ENCODE results near the gene CCSER1. TPM values are rescaled to one million over a fixed set of nuclear protein-coding genes. Genes with fewer than 3 reads are reported as not detected.

CCSER1 gene
- total and polyA plus RNA-seq, 4 donors: 0.18 to 2.3 (median 1.2) TPM

GRCh38 chr4:90876296-90876695, 749.1 kb downstream of the CCSER1 start:
- Histone ChIP-seq H3K4me1 (ENCODE audit: control insufficient read depth in 4 of 4, insufficient read depth in 4 of 4, low read length in 3 of 4) (no peaks in the 10 kb centered on the region), H3K27me3 (ENCODE audit: control insufficient read depth in 4 of 4, insufficient read depth in 4 of 4, low read length in 3 of 4) (no peaks in the 10 kb centered on the region), H3K4me3 (ENCODE audit: low read depth in 1 of 3, low read length in 3 of 3) (no peak overlapping the region), H3K36me3 (ENCODE audit: control insufficient read depth in 4 of 4, insufficient read depth in 3 of 4, low read depth in 1 of 4, low read length in 3 of 4) (no peaks in the 10 kb centered on the region), H3K27ac (ENCODE audit: low read depth in 1 of 2, low read length in 2 of 2) (no peak overlapping the region), H3K9ac (ENCODE audit: low read depth in 1 of 2, low read length in 2 of 2) (no peak overlapping the region), H3K9me3 (ENCODE audit: control insufficient read depth in 4 of 4, low read length in 3 of 4) (no peaks in the 10 kb centered on the region)
- no peak for DNase-seq (ENCODE audit: low spot score)
- 86% methylated on average over 1 of the region's 1 CpG for WGBS
- TF ChIP-seq TAF1 (conservative IDR thresholded peaks at IDR 0.05) (no peak), GABPA (IDR thresholded peaks at IDR 0.05 in 1 of 2, conservative IDR thresholded peaks at IDR 0.05 in 1 of 2) (no peak), YY1 (IDR thresholded peaks at IDR 0.05) (no peak), NR2F2 (IDR thresholded peaks at IDR 0.05) (no peak), ATF3 (IDR thresholded peaks at IDR 0.05) (no peak), HNF4A (conservative IDR thresholded peaks at IDR 0.05) (no peak), SP1 (IDR thresholded peaks at IDR 0.05) (no peak), RXRA (IDR thresholded peaks at IDR 0.05) (no peak), RAD21 (IDR thresholded peaks at IDR 0.05) (no peak), JUND (IDR thresholded peaks at IDR 0.05) (no peak)
- TF ChIP-seq, protein P1, sequence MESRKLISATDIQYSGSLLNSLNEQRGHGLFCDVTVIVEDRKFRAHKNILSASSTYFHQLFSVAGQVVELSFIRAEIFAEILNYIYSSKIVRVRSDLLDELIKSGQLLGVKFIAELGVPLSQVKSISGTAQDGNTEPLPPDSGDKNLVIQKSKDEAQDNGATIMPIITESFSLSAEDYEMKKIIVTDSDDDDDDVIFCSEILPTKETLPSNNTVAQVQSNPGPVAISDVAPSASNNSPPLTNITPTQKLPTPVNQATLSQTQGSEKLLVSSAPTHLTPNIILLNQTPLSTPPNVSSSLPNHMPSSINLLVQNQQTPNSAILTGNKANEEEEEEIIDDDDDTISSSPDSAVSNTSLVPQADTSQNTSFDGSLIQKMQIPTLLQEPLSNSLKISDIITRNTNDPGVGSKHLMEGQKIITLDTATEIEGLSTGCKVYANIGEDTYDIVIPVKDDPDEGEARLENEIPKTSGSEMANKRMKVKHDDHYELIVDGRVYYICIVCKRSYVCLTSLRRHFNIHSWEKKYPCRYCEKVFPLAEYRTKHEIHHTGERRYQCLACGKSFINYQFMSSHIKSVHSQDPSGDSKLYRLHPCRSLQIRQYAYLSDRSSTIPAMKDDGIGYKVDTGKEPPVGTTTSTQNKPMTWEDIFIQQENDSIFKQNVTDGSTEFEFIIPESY (IDR thresholded peaks at IDR 0.05): no peak
- TF ChIP-seq, protein P2, sequence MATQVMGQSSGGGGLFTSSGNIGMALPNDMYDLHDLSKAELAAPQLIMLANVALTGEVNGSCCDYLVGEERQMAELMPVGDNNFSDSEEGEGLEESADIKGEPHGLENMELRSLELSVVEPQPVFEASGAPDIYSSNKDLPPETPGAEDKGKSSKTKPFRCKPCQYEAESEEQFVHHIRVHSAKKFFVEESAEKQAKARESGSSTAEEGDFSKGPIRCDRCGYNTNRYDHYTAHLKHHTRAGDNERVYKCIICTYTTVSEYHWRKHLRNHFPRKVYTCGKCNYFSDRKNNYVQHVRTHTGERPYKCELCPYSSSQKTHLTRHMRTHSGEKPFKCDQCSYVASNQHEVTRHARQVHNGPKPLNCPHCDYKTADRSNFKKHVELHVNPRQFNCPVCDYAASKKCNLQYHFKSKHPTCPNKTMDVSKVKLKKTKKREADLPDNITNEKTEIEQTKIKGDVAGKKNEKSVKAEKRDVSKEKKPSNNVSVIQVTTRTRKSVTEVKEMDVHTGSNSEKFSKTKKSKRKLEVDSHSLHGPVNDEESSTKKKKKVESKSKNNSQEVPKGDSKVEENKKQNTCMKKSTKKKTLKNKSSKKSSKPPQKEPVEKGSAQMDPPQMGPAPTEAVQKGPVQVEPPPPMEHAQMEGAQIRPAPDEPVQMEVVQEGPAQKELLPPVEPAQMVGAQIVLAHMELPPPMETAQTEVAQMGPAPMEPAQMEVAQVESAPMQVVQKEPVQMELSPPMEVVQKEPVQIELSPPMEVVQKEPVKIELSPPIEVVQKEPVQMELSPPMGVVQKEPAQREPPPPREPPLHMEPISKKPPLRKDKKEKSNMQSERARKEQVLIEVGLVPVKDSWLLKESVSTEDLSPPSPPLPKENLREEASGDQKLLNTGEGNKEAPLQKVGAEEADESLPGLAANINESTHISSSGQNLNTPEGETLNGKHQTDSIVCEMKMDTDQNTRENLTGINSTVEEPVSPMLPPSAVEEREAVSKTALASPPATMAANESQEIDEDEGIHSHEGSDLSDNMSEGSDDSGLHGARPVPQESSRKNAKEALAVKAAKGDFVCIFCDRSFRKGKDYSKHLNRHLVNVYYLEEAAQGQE (IDR thresholded peaks at IDR 0.05): no peak

DNA sequence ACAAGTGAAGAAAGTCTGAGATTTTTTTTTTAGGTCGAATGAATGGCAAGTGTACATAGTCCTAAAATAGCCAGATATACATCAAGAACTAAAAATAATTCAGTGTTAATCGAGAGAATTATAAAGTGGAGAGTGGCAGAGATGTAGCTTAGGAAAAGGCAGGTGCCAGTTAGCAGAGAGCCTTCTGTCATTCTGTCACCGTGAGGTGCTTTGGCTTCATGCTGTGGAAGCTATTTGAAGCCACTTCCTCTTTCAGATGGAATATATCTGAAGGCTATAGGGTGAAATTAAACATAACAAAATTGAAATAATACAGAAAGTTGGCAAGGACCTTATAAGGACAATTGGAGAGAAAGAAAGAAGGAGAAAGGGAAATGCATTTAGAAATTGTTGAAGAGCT, 756.3 kb downstream of the CCSER1 start:
- no peak overlapping the region for H3K27ac ChIP-seq (ENCODE audit: low read depth in 1 of 2, low read length in 2 of 2)
- DNase-seq (ENCODE audit: low spot score): no peak
- H3K4me3 ChIP-seq (ENCODE audit: low read depth in 1 of 3, low read length in 3 of 3): no peak overlapping the region
- WGBS: 59% methylated on average over 3 of the region's 3 CpGs
- no peak overlapping the region for H3K9ac ChIP-seq (ENCODE audit: low read depth in 1 of 2, low read length in 2 of 2)
- no peaks in the 10 kb centered on the region for H3K9me3 ChIP-seq (ENCODE audit: control insufficient read depth in 4 of 4, low read length in 3 of 4)
- no peaks in the 10 kb centered on the region for H3K27me3 ChIP-seq (ENCODE audit: control insufficient read depth in 4 of 4, insufficient read depth in 4 of 4, low read length in 3 of 4)
- H3K4me1 ChIP-seq (ENCODE audit: control insufficient read depth in 4 of 4, insufficient read depth in 4 of 4, low read length in 3 of 4): no peaks in the 10 kb centered on the region
- TF ChIP-seq TAF1 (conservative IDR thresholded peaks at IDR 0.05): no peak
- no peak for TF ChIP-seq FOXA2 (IDR thresholded peaks at IDR 0.05)
- no peak for TF ChIP-seq RXRA (IDR thresholded peaks at IDR 0.05)
- no peak for TF ChIP-seq SP1 (IDR thresholded peaks at IDR 0.05)
- no peak for TF ChIP-seq HNF4G (IDR thresholded peaks at IDR 0.05)
- TF ChIP-seq ATF3 (IDR thresholded peaks at IDR 0.05): no peak
- TF ChIP-seq HNF4A (conservative IDR thresholded peaks at IDR 0.05): no peak
- TF ChIP-seq, protein P3, sequence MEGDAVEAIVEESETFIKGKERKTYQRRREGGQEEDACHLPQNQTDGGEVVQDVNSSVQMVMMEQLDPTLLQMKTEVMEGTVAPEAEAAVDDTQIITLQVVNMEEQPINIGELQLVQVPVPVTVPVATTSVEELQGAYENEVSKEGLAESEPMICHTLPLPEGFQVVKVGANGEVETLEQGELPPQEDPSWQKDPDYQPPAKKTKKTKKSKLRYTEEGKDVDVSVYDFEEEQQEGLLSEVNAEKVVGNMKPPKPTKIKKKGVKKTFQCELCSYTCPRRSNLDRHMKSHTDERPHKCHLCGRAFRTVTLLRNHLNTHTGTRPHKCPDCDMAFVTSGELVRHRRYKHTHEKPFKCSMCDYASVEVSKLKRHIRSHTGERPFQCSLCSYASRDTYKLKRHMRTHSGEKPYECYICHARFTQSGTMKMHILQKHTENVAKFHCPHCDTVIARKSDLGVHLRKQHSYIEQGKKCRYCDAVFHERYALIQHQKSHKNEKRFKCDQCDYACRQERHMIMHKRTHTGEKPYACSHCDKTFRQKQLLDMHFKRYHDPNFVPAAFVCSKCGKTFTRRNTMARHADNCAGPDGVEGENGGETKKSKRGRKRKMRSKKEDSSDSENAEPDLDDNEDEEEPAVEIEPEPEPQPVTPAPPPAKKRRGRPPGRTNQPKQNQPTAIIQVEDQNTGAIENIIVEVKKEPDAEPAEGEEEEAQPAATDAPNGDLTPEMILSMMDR (IDR thresholded peaks at IDR 0.05; ENCODE audit: low read depth, low read length, missing input control): no peak
- TF ChIP-seq NR2F2 (IDR thresholded peaks at IDR 0.05): no peak
- H3K36me3 ChIP-seq (ENCODE audit: control insufficient read depth in 4 of 4, insufficient read depth in 3 of 4, low read depth in 1 of 4, low read length in 3 of 4): no peaks in the 10 kb centered on the region

All from liver (tissue), 9 donors.